MCF 10A (cell line): ENCODE data around the gene LGALS9. TPM values are rescaled to one million over a fixed set of nuclear protein-coding genes. Genes with fewer than 3 reads are reported as not detected.
A peak's percentile ranks its signal among the peaks of the same experiment; 100 is the strongest.
"Not testable (repeated sequence)": the region's sequence is repeated elsewhere in the genome, so short reads cannot be mapped to it uniquely, and the experiment has no call there.

ENCODE experiments used
- BruUV-seq: library from RNA; stranded (reverse); fragments of 400-500 nt; replicated peaks from 2 replicates; lab custom pipeline; 2021; lab: Mats Ljungman, UMichigan
- CTCF ChIA-PET: fragments of 300-600 bp; sonication (Branson Sonifier 250); formaldehyde crosslinking; extraction: SDS; loops from one replicate; lab custom pipeline; 2021; ENCODE audit warnings: antibody characterized with exemption, inconsistent platforms; lab: Yijun Ruan, JAX
- POLR2A ChIA-PET: fragments of 300-600, 350-650 bp; sonication (Branson Sonifier 250); formaldehyde crosslinking; extraction: SDS; loops from one replicate; lab custom pipeline; 2020; ENCODE audit warnings: antibody characterized with exemption, inconsistent platforms; lab: Yijun Ruan, JAX
- DNase-seq: peaks from one replicate; pipeline ENCODE4 v3.0.0-alpha.2; 2018; ENCODE audit not compliant: unreplicated experiment
- H3K27ac Mint-ChIP-seq: one replicate; pipeline ENCODE4 v1.8.0; 2022; ENCODE audit warnings: mild to moderate bottlenecking, low read depth, mixed read lengths; ENCODE audit not compliant: unreplicated experiment
- H3K27me3 Mint-ChIP-seq: one replicate; pipeline ENCODE4 v1.8.0; 2022; ENCODE audit warnings: mixed read lengths; ENCODE audit not compliant: insufficient read depth, unreplicated experiment
- H3K36me3 Mint-ChIP-seq: one replicate; pipeline ENCODE4 v1.8.0; 2022; ENCODE audit warnings: mild to moderate bottlenecking, moderate library complexity, mixed read lengths; ENCODE audit not compliant: insufficient read depth, unreplicated experiment
- H3K4me1 Mint-ChIP-seq: one replicate; pipeline ENCODE4 v1.8.0; 2022; ENCODE audit warnings: mixed read lengths; ENCODE audit not compliant: insufficient read depth, unreplicated experiment
- H3K4me3 Mint-ChIP-seq: one replicate; pipeline ENCODE4 v1.8.0; 2022; ENCODE audit warnings: mild to moderate bottlenecking, moderate library complexity, mixed read lengths; ENCODE audit not compliant: unreplicated experiment
- H3K9me3 Mint-ChIP-seq: one replicate; pipeline ENCODE4 v1.8.0; 2022; ENCODE audit warnings: mixed read lengths; ENCODE audit not compliant: unreplicated experiment
- intact Hi-C: fragments of 100-400 bp; cut with micrococcal nuclease; formaldehyde crosslinking; loops from 2 replicates; pipeline ENCODE4 v1.14.1; 2022
- total RNA-seq: library from RNA; stranded (reverse); gene quantifications from 2 replicates; pipeline ENCODE4 v1.2.3, GENCODE V29; 2022
- TF ChIP-seq, protein P1 (sequence below): fragments of 200-600 bp; IDR thresholded peaks from one replicate; pipeline ENCODE4 v1.8.0; 2022; ENCODE audit warnings: antibody characterized with exemption, mild to moderate bottlenecking; ENCODE audit not compliant: unreplicated experiment

The LGALS9 gene
- total RNA-seq, 1 experiment from 2014 or later: 0.54 TPM

DNA sequence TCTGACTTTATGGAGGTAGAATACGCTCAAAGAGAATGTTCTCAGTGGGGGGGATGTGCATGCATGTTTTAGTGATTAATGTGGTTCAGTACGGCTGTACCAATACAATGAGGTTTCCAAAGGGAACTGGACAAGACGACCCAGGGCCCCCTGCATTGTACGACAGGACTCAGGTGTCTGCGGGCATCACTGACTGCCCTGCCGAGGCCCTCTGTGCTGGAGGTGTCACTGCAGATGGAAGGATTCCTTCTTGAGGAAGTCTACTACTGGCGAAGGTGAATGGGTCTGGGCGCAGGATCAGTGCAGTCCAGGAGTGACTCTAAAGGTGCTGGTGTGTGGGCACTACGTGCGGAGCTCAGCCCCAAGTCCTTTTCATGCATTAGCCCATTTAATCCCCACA, 3.5 kb upstream of the LGALS9 start:
- intact Hi-C loops: no loop called here
- ChIA-PET CTCF (interaction anchor here (2.1 kb wide), 1 partner anchor 23 kb away, joined by 5 read pairs; no protein-coding TSS in a partner anchor), POLR2A (no interaction called here)
- no peak for DNase-seq
- H3K27me3 Mint-ChIP-seq: no peaks in the 10 kb centered on the region
- no peak overlapping the region for H3K4me3 Mint-ChIP-seq
- peaks cover 7% of the 10 kb centered on the region for H3K36me3 Mint-ChIP-seq
- peaks cover 23% of the 10 kb centered on the region for H3K4me1 Mint-ChIP-seq
- TF ChIP-seq, protein P1, sequence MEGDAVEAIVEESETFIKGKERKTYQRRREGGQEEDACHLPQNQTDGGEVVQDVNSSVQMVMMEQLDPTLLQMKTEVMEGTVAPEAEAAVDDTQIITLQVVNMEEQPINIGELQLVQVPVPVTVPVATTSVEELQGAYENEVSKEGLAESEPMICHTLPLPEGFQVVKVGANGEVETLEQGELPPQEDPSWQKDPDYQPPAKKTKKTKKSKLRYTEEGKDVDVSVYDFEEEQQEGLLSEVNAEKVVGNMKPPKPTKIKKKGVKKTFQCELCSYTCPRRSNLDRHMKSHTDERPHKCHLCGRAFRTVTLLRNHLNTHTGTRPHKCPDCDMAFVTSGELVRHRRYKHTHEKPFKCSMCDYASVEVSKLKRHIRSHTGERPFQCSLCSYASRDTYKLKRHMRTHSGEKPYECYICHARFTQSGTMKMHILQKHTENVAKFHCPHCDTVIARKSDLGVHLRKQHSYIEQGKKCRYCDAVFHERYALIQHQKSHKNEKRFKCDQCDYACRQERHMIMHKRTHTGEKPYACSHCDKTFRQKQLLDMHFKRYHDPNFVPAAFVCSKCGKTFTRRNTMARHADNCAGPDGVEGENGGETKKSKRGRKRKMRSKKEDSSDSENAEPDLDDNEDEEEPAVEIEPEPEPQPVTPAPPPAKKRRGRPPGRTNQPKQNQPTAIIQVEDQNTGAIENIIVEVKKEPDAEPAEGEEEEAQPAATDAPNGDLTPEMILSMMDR: no peak
- no peak overlapping the region for H3K27ac Mint-ChIP-seq
- BruUV-seq: no TSS peak
- no peaks in the 10 kb centered on the region for H3K9me3 Mint-ChIP-seq

DNA sequence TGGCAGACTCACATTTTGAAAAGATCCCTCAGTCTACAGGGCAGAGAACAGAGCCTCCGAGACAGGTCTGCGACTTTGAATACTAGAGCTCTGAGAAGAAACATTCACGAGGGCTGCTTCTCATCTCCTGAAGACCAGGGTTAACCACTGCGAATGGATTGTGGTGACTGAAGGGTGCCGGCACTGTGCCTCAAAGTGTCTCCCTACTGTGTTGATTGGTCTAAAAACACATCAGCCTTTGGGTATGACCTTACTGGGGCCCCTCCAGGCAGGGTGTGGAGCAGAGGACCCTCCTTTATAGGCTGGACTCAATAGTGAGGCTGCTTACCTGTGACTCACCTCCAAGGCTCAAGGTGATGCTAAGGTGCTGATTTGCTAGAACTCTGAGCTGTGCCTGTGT, 2.6 kb upstream of the LGALS9 start:
- intact Hi-C loops: no loop called here
- Mint-ChIP-seq H3K4me3 (no peak overlapping the region), H3K4me1 (peaks cover 23% of the 10 kb centered on the region), H3K9me3 (no peaks in the 10 kb centered on the region), H3K27me3 (no peaks in the 10 kb centered on the region), H3K27ac (no peak overlapping the region), H3K36me3 (peaks cover 6% of the 10 kb centered on the region)
- no peak for DNase-seq
- TF ChIP-seq, protein P1: no peak
- CTCF ChIA-PET: interaction anchor here (1.0 to 2.1 kb wide), 4 partner anchors 18 to 27 kb away, joined by 3 to 7 read pairs (median 5); no protein-coding TSS in a partner anchor
- no TSS peak for BruUV-seq
- POLR2A ChIA-PET: no interaction called here

DNA sequence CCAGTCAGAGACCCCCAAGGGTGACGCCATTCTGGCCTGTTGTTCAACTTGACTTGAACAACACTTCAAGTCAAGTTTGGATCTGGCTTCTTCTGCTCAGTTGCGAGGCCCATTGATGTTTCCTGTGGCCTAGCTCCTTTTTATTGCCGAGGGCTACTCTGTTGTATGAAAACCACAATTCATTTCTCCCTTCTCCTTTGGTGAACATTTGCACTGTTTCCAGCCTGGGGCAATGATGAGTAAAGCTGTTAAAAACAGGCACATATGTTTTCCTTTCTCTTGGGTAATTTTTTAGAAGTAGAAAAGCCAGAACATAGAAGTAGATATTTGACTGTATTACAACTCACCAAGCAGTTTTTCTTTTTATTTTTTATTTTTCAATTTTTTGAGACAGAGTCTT, 1.7 kb upstream of the LGALS9 start:
- intact Hi-C loops, H3K4me3 Mint-ChIP-seq, BruUV-seq, H3K36me3 Mint-ChIP-seq, H3K9me3 Mint-ChIP-seq, POLR2A ChIA-PET, H3K27me3 Mint-ChIP-seq: not testable (repeated sequence)
- DNase-seq: peak; percentile 40
- H3K4me1 Mint-ChIP-seq: peaks cover 23% of the 10 kb centered on the region
- CTCF ChIA-PET: interaction anchor here (0.6 to 2.1 kb wide), 5 partner anchors 11 to 28 kb away, joined by 3 to 7 read pairs (median 5); no protein-coding TSS in a partner anchor
- H3K27ac Mint-ChIP-seq: peak overlapping the region; percentile 32

DNA sequence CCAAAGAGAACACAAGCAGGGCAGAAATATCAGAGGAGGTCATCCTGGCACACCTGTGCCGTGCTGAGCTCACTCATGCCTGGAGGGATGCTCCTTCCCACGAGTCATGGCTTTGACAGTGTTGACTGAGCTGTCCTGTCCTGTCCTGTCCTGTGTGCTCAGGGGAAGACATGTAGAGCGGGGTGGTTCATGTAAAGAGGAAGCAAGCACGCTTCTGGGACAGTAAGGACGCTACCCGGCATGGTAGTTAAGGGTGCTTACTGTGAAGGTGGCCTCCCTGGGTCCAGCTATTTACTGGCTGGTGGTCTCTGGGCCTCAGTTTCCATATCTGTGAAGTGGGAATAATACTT, 398 bp downstream of the LGALS9 start:
- Mint-ChIP-seq H3K9me3 (no peaks in the 10 kb centered on the region), H3K27me3 (no peaks in the 10 kb centered on the region), H3K27ac (peak overlapping the region; percentile 5), H3K36me3 (no peaks in the 10 kb centered on the region), H3K4me3 (no peak overlapping the region), H3K4me1 (peaks cover 23% of the 10 kb centered on the region)
- ChIA-PET POLR2A (no interaction called here), CTCF (interaction anchor here (1.6 to 4.4 kb wide), 3 partner anchors 21 to 125 kb away, joined by 3 to 19 read pairs (median 7); no protein-coding TSS in a partner anchor)
- intact Hi-C loops: no loop called here
- no TSS peak for BruUV-seq
- no peak for DNase-seq
- TF ChIP-seq, protein P1: no peak
